CD4-positive, alpha-beta memory T cell (primary cell): ENCODE results near the gene MORN1. TPM values are rescaled to one million over a fixed set of nuclear protein-coding genes. Genes with fewer than 3 reads are reported as not detected.
A peak's percentile ranks its signal among the peaks of the same experiment; 100 is the strongest.

Source experiments
- CTCF ChIA-PET: fragments of 350-600 bp; sonication (Branson Sonifier 250); formaldehyde crosslinking; loops from one replicate; lab custom pipeline; 2021; ENCODE audit warnings: inconsistent platforms; ENCODE audit not compliant: partially characterized antibody; lab: Charles Lee
- POLR2A ChIA-PET: fragments of 350-600 bp; sonication (Branson Sonifier 250); formaldehyde crosslinking; loops from one replicate; lab custom pipeline; 2021; ENCODE audit not compliant: partially characterized antibody; lab: Charles Lee
- DNase-seq, 5 donors: peaks; one replicate each; pipeline versions ENCODE4 v3.0.0 to v3.0.0-alpha.2; 2020 to 2022; ENCODE audit warnings: mixed read lengths in 1 of 5
- H3K27ac ChIP-seq: one replicate; pipeline ENCODE4 v1.7.0; 2013; ENCODE audit warnings: low read depth, low read length
- H3K27me3 ChIP-seq: 2 replicates; pipeline ENCODE4 v1.7.0; 2013; ENCODE audit warnings: mild to moderate bottlenecking, low read length, moderate library complexity; ENCODE audit not compliant: insufficient read depth
- H3K36me3 ChIP-seq: 2 replicates; pipeline ENCODE4 v1.7.0; 2013; ENCODE audit warnings: mild to moderate bottlenecking, low read length, moderate library complexity; ENCODE audit not compliant: insufficient read depth
- H3K4me1 ChIP-seq: 2 replicates; pipeline ENCODE4 v1.7.0; 2013; ENCODE audit warnings: mild to moderate bottlenecking, low read length, moderate library complexity; ENCODE audit not compliant: insufficient read depth
- H3K4me3 ChIP-seq, 2 donors: one replicate each; pipeline ENCODE4 v1.7.0; 2013; ENCODE audit warnings: low read length in 2 of 2, mild to moderate bottlenecking in 1 of 2
- H3K9me3 ChIP-seq, 2 donors: one replicate each; pipeline ENCODE4 v1.7.0; 2013; ENCODE audit warnings: low read length in 2 of 2, control low read depth in 1 of 2; ENCODE audit not compliant: control insufficient read depth in 1 of 2
- H3K27ac Mint-ChIP-seq, 7 donors: one replicate each; pipeline ENCODE4 v1.8.0; 2020 to 2021; ENCODE audit warnings: mixed read lengths in 7 of 7, mild to moderate bottlenecking in 6 of 7, inconsistent platforms in 3 of 7, moderate library complexity in 3 of 7
- H3K27me3 Mint-ChIP-seq, 2 donors: one replicate each; pipeline ENCODE4 v1.8.0; 2020 to 2021; ENCODE audit warnings: mixed read lengths in 2 of 2
- H3K36me3 Mint-ChIP-seq, 2 donors: one replicate each; pipeline ENCODE4 v1.8.0; 2020 to 2021; ENCODE audit warnings: mixed read lengths in 2 of 2, inconsistent platforms in 1 of 2, mild to moderate bottlenecking in 1 of 2
- H3K4me1 Mint-ChIP-seq, 4 donors: one replicate each; pipeline ENCODE4 v1.8.0; 2020 to 2021; ENCODE audit warnings: mixed read lengths in 4 of 4, mild to moderate bottlenecking in 1 of 4
- H3K4me3 Mint-ChIP-seq, 8 donors: one replicate each; pipeline ENCODE4 v1.8.0; 2020 to 2021; ENCODE audit warnings: mixed read lengths in 8 of 8, mild to moderate bottlenecking in 7 of 8, moderate library complexity in 6 of 8, inconsistent platforms in 3 of 8
- H3K9me3 Mint-ChIP-seq, 8 donors: one replicate each; pipeline ENCODE4 v1.8.0; 2020 to 2021; ENCODE audit warnings: mixed read lengths in 8 of 8, mild to moderate bottlenecking in 5 of 8, inconsistent platforms in 3 of 8, moderate library complexity in 1 of 8
- intact Hi-C: fragments of 100-400 bp; cut with micrococcal nuclease; formaldehyde crosslinking; loops from one replicate; pipeline ENCODE4 v1.15.1; 2023
- polyA plus RNA-seq, 2 donors: library from polyadenylated mRNA; unstranded; fragments of 300-500 nt; fragmentation: Illumina TruSeq; gene quantifications; one replicate each; pipeline ENCODE4 v1.2.3, GENCODE V29; 2021
- total RNA-seq, 2 experiments: library from RNA; stranded (reverse); gene quantifications; one replicate each; pipeline ENCODE4 v1.2.3, GENCODE V29; 2021

MORN1 gene
- total and polyA plus RNA-seq, 4 experiments from 2014 or later: 1.9 to 15.3 (median 7.4) TPM

GRCh38 chr1:2313651-2314261 is 77.6 kb downstream of the MORN1 start:
- peak in 1 of 5 donors; percentile 45 for DNase-seq
- peak overlapping the region; percentile 64 to 88 (median 85) for H3K27ac Mint-ChIP-seq
- H3K4me3 Mint-ChIP-seq: peak overlapping the region in 4 of 8 donors; percentile 15 to 66 (median 41)
- peaks cover 42% of the 10 kb centered on the region for H3K4me1 ChIP-seq
- H3K9me3 Mint-ChIP-seq: no peaks in the 10 kb centered on the region
- no peaks in the 10 kb centered on the region for H3K27me3 Mint-ChIP-seq
- H3K27me3 ChIP-seq: no peaks in the 10 kb centered on the region
- H3K36me3 ChIP-seq: peaks cover under 1% of the 10 kb centered on the region
- peak overlapping the region; percentile 63 for H3K27ac ChIP-seq
- no peak overlapping the region for H3K4me3 ChIP-seq
- peaks cover 2 to 9% (median 4%) of the 10 kb centered on the region in 4 donors for H3K4me1 Mint-ChIP-seq
- POLR2A ChIA-PET: interaction anchor here (2.0 to 9.4 kb wide), 6 partner anchors 13 to 119 kb away, joined by 6 to 88 read pairs (median 18); partner anchors contain the start of genes FAAP20 and SKI
- no peaks in the 10 kb centered on the region for H3K9me3 ChIP-seq
- CTCF ChIA-PET: interaction anchor here (0.9 to 5.3 kb wide), 3 partner anchors 80 to 118 kb away, joined by 3 to 39 read pairs (median 3); partner anchors contain the start of gene FAAP20
- intact Hi-C loops: loop anchor here (1.0 kb wide), 1 partner anchor 101 kb away; no protein-coding TSS in a partner anchor
- peaks cover 0 to 8% of the 10 kb centered on the region in 2 donors for H3K36me3 Mint-ChIP-seq

- H3K27me3 Mint-ChIP-seq: no peaks in the 10 kb centered on the region
- CTCF ChIA-PET: interaction anchor here (0.6 to 5.3 kb wide), 8 partner anchors 12 to 118 kb away, joined by 3 to 39 read pairs (median 4); partner anchors contain the start of gene FAAP20
- peaks cover 2 to 14% (median 9%) of the 10 kb centered on the region in 4 donors for H3K4me1 Mint-ChIP-seq
- H3K27ac ChIP-seq: peak overlapping the region; percentile 63
- peaks cover 0 to 2% (median 0%) of the 10 kb centered on the region in 8 donors for H3K9me3 Mint-ChIP-seq
- no peaks in the 10 kb centered on the region for H3K27me3 ChIP-seq
- POLR2A ChIA-PET: interaction anchor here (0.8 to 9.4 kb wide), 9 partner anchors 12 to 118 kb away, joined by 3 to 88 read pairs (median 6); partner anchors contain the start of genes FAAP20, MORN1, RER1 and SKI
- peaks cover 11% of the 10 kb centered on the region for H3K36me3 ChIP-seq
- H3K4me3 Mint-ChIP-seq: peak overlapping the region in 3 of 8 donors; percentile 10 to 67 (median 27)
- H3K4me1 ChIP-seq: peaks cover 42% of the 10 kb centered on the region
- H3K9me3 ChIP-seq: no peaks in the 10 kb centered on the region
- no peak for DNase-seq
- intact Hi-C loops: no loop called here
- no peak overlapping the region for H3K4me3 ChIP-seq
- peaks cover 10 to 18% of the 10 kb centered on the region in 2 donors for H3K36me3 Mint-ChIP-seq
- peak overlapping the region in 5 of 7 donors; percentile 36 to 91 (median 81) for H3K27ac Mint-ChIP-seq
These were observed 78.6 kb downstream of the MORN1 start for GRCh38 chr1:2312515-2313301.

- CTCF ChIA-PET: interaction anchor here (0.6 to 2.0 kb wide), 7 partner anchors 11 to 117 kb away, joined by 3 to 8 read pairs (median 4); partner anchors contain the start of gene FAAP20
- Histone ChIP-seq H3K27ac (peak overlapping the region; percentile 63), H3K9me3 (no peaks in the 10 kb centered on the region), H3K4me1 (peaks cover 42% of the 10 kb centered on the region), H3K36me3 (peaks cover 17% of the 10 kb centered on the region), H3K27me3 (no peaks in the 10 kb centered on the region), H3K4me3 (no peak overlapping the region)
- Mint-ChIP-seq H3K36me3 (peaks cover 16 to 24% of the 10 kb centered on the region in 2 donors), H3K9me3 (peaks cover 0 to 2% (median 0%) of the 10 kb centered on the region in 8 donors), H3K27ac (peak overlapping the region in 6 of 7 donors; percentile 50 to 91 (median 84)), H3K27me3 (no peaks in the 10 kb centered on the region), H3K4me1 (peaks cover 4 to 16% (median 10%) of the 10 kb centered on the region in 4 donors), H3K4me3 (peak overlapping the region in 1 of 8 donors; percentile 10)
- no peak for DNase-seq
- intact Hi-C loops: no loop called here
- POLR2A ChIA-PET: interaction anchor here (0.8 to 9.4 kb wide), 7 partner anchors 12 to 117 kb away, joined by 3 to 88 read pairs (median 13); partner anchors contain the start of genes FAAP20, MORN1, RER1 and SKI
These were observed 79.2 kb downstream of the MORN1 start for GRCh38 chr1:2312160-2312514.

- H3K27ac ChIP-seq: peak overlapping the region; percentile 63
These were observed 79.9 kb downstream of the MORN1 start for GRCh38 chr1:2311184-2312032.

GRCh38 chr1:2310332-2311183 is 80.8 kb downstream of the MORN1 start:
- peaks cover 21 to 33% of the 10 kb centered on the region in 2 donors for H3K36me3 Mint-ChIP-seq
- no peaks in the 10 kb centered on the region for H3K27me3 Mint-ChIP-seq
- H3K27ac Mint-ChIP-seq: peak overlapping the region in 6 of 7 donors; percentile 42 to 94 (median 84)
- POLR2A ChIA-PET: interaction anchor here (1.7 to 9.4 kb wide), 4 partner anchors 10 to 116 kb away, joined by 8 to 88 read pairs (median 33); partner anchors contain the start of genes FAAP20 and SKI
- Histone ChIP-seq H3K9me3 (no peaks in the 10 kb centered on the region), H3K36me3 (peaks cover 26% of the 10 kb centered on the region), H3K27ac (peak overlapping the region; percentile 26), H3K4me3 (no peak overlapping the region), H3K27me3 (no peaks in the 10 kb centered on the region), H3K4me1 (peaks cover 36% of the 10 kb centered on the region)
- CTCF ChIA-PET: interaction anchor here (0.9 to 2.0 kb wide), 3 partner anchors 10 to 116 kb away, joined by 4 to 7 read pairs (median 4); partner anchors contain the start of gene FAAP20
- H3K4me1 Mint-ChIP-seq: peaks cover 2 to 15% (median 8%) of the 10 kb centered on the region in 4 donors
- intact Hi-C loops: loop anchor here (1.0 to 2.0 kb wide), 3 partner anchors 9 to 80 kb away; no protein-coding TSS in a partner anchor
- peak in 1 of 5 donors; percentile 44 for DNase-seq
- H3K9me3 Mint-ChIP-seq: peaks cover 0 to 2% (median 0%) of the 10 kb centered on the region in 8 donors
- H3K4me3 Mint-ChIP-seq: no peak overlapping the region

More at GRCh38 chr1:2311184-2312032, 79.9 kb downstream of the MORN1 start:
- H3K27me3 ChIP-seq: no peaks in the 10 kb centered on the region
- Mint-ChIP-seq H3K9me3 (peaks cover 0 to 2% (median 0%) of the 10 kb centered on the region in 8 donors), H3K27me3 (no peaks in the 10 kb centered on the region), H3K4me1 (peaks cover 2 to 16% (median 10%) of the 10 kb centered on the region in 4 donors), H3K4me3 (no peak overlapping the region), H3K27ac (peak overlapping the region; percentile 29 to 94 (median 83)), H3K36me3 (peaks cover 21 to 29% of the 10 kb centered on the region in 2 donors)
- peaks cover 42% of the 10 kb centered on the region for H3K4me1 ChIP-seq
- DNase-seq: peak; percentile 47 to 77 (median 53)
- ChIA-PET CTCF (interaction anchor here (0.6 to 2.0 kb wide), 7 partner anchors 10 to 117 kb away, joined by 3 to 8 read pairs (median 4); partner anchors contain the start of gene FAAP20), POLR2A (interaction anchor here (0.8 to 9.4 kb wide), 7 partner anchors 11 to 117 kb away, joined by 3 to 88 read pairs (median 13); partner anchors contain the start of genes FAAP20, MORN1, RER1 and SKI)
- intact Hi-C loops: loop anchor here (1.0 to 2.0 kb wide), 3 partner anchors 10 to 81 kb away; no protein-coding TSS in a partner anchor
- no peaks in the 10 kb centered on the region for H3K9me3 ChIP-seq
- peaks cover 18% of the 10 kb centered on the region for H3K36me3 ChIP-seq
- no peak overlapping the region for H3K4me3 ChIP-seq
